ENCODE measurements around the gene PRELID1. TPM values are rescaled to one million over a fixed set of nuclear protein-coding genes. Genes with fewer than 3 reads are reported as not detected.

The PRELID1 gene
- total RNA-seq, 3 donors from 2014 or later (not counting 1 experiment from before 2014, with no cell fraction given), result 76.6 to 99.3 (median 91.6) TPM

GRCh38 chr5:177349362-177349647 lies 45.7 kb downstream of the PRELID1 start:
- TF ChIP-seq, protein P1, sequence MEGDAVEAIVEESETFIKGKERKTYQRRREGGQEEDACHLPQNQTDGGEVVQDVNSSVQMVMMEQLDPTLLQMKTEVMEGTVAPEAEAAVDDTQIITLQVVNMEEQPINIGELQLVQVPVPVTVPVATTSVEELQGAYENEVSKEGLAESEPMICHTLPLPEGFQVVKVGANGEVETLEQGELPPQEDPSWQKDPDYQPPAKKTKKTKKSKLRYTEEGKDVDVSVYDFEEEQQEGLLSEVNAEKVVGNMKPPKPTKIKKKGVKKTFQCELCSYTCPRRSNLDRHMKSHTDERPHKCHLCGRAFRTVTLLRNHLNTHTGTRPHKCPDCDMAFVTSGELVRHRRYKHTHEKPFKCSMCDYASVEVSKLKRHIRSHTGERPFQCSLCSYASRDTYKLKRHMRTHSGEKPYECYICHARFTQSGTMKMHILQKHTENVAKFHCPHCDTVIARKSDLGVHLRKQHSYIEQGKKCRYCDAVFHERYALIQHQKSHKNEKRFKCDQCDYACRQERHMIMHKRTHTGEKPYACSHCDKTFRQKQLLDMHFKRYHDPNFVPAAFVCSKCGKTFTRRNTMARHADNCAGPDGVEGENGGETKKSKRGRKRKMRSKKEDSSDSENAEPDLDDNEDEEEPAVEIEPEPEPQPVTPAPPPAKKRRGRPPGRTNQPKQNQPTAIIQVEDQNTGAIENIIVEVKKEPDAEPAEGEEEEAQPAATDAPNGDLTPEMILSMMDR (IDR thresholded peaks at IDR 0.05), result no peak
- no peaks in the 10 kb centered on the region for H3K9me3 ChIP-seq (ENCODE audit: control insufficient read depth, insufficient read depth, low read length)
- ATAC-seq (no peak), DNase-seq (no peak)
- H3K4me1 ChIP-seq (ENCODE audit: control insufficient read depth, insufficient read depth, low read length), result peaks cover 33% of the 10 kb centered on the region
- H3K36me3 Mint-ChIP-seq, result no peaks in the 10 kb centered on the region
- peak overlapping the region; percentile 78 for H3K4me3 Mint-ChIP-seq
- H3K4me3 ChIP-seq (ENCODE audit: low read length), result no peak overlapping the region
- no peaks in the 10 kb centered on the region for H3K27me3 ChIP-seq (ENCODE audit: control insufficient read depth, insufficient read depth, low read length)
- H3K4me1 Mint-ChIP-seq, result peaks cover 42 to 44% of the 10 kb centered on the region in 2 donors
- WGBS (ENCODE audit: insufficient coverage), result 75% methylated on average over 3 of the region's 3 CpGs
- H3K36me3 ChIP-seq (ENCODE audit: control insufficient read depth, insufficient read depth, low read length), result peaks cover 23% of the 10 kb centered on the region
- no peaks in the 10 kb centered on the region for H3K27me3 Mint-ChIP-seq (ENCODE audit: low read depth in 2 of 2)
- H3K27ac Mint-ChIP-seq, result peak overlapping the region; percentile 98 to 99
- intact Hi-C loops (cut with micrococcal nuclease), result no loop called here
- H3K27ac ChIP-seq (ENCODE audit: low read length), result no peak overlapping the region
- no peaks in the 10 kb centered on the region for H3K9me3 Mint-ChIP-seq

- Mint-ChIP-seq H3K9me3 (no peaks in the 10 kb centered on the region), H3K4me1 (peaks cover 46 to 48% of the 10 kb centered on the region in 2 donors), H3K4me3 (peak overlapping the region; percentile 78), H3K36me3 (no peaks in the 10 kb centered on the region), H3K27ac (peak overlapping the region; percentile 98 to 99), H3K27me3 (ENCODE audit: low read depth in 2 of 2) (no peaks in the 10 kb centered on the region)
- Histone ChIP-seq H3K36me3 (ENCODE audit: control insufficient read depth, insufficient read depth, low read length) (peaks cover 23% of the 10 kb centered on the region), H3K27me3 (ENCODE audit: control insufficient read depth, insufficient read depth, low read length) (no peaks in the 10 kb centered on the region), H3K4me3 (ENCODE audit: low read length) (no peak overlapping the region), H3K4me1 (ENCODE audit: control insufficient read depth, insufficient read depth, low read length) (peaks cover 33% of the 10 kb centered on the region), H3K27ac (ENCODE audit: low read length) (no peak overlapping the region), H3K9me3 (ENCODE audit: control insufficient read depth, insufficient read depth, low read length) (no peaks in the 10 kb centered on the region)
- ATAC-seq, result no peak
- DNase-seq, result no peak
- intact Hi-C loops (cut with micrococcal nuclease), result loop anchor here (2.0 kb wide), 1 partner anchor 77 kb away; the partner anchor contains the start of gene GRK6
- 85% methylated on average over 5 of the region's 5 CpGs for WGBS (ENCODE audit: insufficient coverage)
- TF ChIP-seq, protein P1 (IDR thresholded peaks at IDR 0.05), result no peak
Measured at GRCh38 chr5:177349762-177350161, 46.2 kb downstream of the PRELID1 start.

DNA sequence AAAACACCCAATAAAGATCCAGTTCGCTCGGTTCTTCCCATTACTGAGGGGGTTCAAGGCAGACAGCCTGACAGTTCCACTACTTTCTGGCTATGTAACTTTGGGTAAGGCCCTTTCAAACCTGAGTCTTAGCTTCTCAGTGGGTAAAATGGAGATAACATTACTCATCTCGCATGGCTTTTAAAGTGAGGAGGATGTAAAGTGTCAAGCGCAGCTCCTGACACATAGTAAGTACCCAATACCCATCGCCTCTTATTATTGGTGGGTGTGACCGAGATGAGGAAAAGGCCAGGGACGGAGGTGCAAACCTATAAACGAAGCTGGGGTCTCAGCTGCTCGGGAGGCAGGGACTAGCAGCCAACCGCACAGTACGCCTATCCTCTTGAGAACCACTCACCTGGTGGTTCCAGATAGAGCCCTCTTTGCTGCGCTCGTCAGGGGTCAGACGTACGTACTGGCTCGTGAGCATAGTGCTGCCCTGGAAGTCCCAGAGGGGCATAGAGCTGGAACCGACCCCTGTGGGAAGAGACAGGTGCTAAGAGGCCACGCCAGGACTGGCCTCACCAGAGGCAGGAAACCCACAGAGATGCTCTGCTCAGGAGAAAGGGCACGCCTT lies 47.3 kb downstream of the PRELID1 start:
- Histone ChIP-seq H3K36me3 (ENCODE audit: control insufficient read depth, insufficient read depth, low read length) (peaks cover 19% of the 10 kb centered on the region), H3K4me1 (ENCODE audit: control insufficient read depth, insufficient read depth, low read length) (peaks cover 40% of the 10 kb centered on the region), H3K4me3 (ENCODE audit: low read length) (peak overlapping the region; percentile 96), H3K27ac (ENCODE audit: low read length) (peak overlapping the region; percentile 91), H3K27me3 (ENCODE audit: control insufficient read depth, insufficient read depth, low read length) (no peaks in the 10 kb centered on the region), H3K9me3 (ENCODE audit: control insufficient read depth, insufficient read depth, low read length) (no peaks in the 10 kb centered on the region)
- no peaks in the 10 kb centered on the region for H3K36me3 Mint-ChIP-seq
- peak overlapping the region; percentile 97 for H3K4me3 Mint-ChIP-seq
- H3K4me1 Mint-ChIP-seq, result peaks cover 55 to 57% of the 10 kb centered on the region in 2 donors
- no peaks in the 10 kb centered on the region for H3K9me3 Mint-ChIP-seq
- TF ChIP-seq, protein P1 (IDR thresholded peaks at IDR 0.05), result no peak
- H3K27me3 Mint-ChIP-seq (ENCODE audit: low read depth in 2 of 2), result no peaks in the 10 kb centered on the region
- DNase-seq (no peak), ATAC-seq (no peak)
- H3K27ac Mint-ChIP-seq, result peak overlapping the region; percentile 98 to 99
- 9% methylated on average over 17 of the region's 19 CpGs for WGBS (ENCODE audit: insufficient coverage)
- intact Hi-C loops (cut with micrococcal nuclease), result loop anchor here (2.0 kb wide), 1 partner anchor 76 kb away; the partner anchor contains the start of gene GRK6
